NK-92 treated with Interleukin-12 subunit alpha and Interleukin-12 subunit beta, amount 100 ng/mL, for 24 hours (cell line): ENCODE measurements around the gene NELL2.
"Not testable (repeated sequence)": the region's sequence is repeated elsewhere in the genome, so short reads cannot be mapped to it uniquely, and the experiment has no call there.

ENCODE experiments used
- DNase-seq: peaks from one replicate; lab custom pipeline; 2025; lab: John Stamatoyannopoulos, UW

The NELL2 gene

GRCh38 chr12:44694017-44694416, 182.1 kb downstream of the NELL2 start:
- no peak for DNase-seq

- no peak for DNase-seq
These were observed 186.5 kb downstream of the NELL2 start for GRCh38 chr12:44689587-44689986.

- not testable (repeated sequence) for DNase-seq
These were observed 189.2 kb downstream of the NELL2 start for GRCh38 chr12:44686821-44687432.

GRCh38 chr12:44677724-44678123, 198.4 kb downstream of the NELL2 start:
- no peak for DNase-seq

DNA sequence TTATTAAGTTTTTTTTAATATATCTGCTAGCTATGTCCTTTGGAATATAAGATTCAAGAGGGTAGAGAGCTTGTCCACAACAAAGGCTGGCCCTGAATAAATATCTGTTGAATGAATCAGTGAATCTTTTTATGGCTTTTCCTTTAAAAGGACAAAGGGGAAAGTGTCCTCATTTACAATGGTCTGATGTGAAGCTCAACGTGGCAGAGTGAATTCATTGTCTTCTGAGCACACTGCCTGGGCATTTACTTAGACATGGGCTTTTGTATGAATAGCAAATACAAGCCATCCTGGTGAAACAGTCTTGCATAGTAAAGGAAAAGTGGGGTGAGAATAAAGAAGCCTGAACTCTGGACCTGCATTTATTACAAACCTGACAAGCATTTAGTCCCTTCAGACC, 201.2 kb downstream of the NELL2 start:
- no peak for DNase-seq

DNA sequence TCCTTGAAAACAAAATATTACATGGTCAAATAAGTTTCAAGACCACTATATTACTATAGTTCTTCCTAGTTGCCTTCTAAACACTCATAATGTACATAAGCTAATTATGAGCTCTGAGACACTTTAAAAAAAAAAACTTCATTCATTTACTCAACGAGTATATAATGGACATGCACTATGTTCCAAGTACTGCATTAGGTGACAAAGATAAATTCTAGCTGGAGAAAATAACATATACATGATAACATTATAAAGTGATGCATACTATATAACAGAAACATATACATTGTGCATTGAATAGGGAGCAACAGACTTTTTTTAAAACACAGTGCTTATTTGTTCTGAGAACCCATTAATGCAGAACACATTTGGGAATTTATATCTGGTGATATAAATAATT, 202.3 kb downstream of the NELL2 start:
- DNase-seq: no peak

- DNase-seq: no peak
These were observed 204.1 kb downstream of the NELL2 start for GRCh38 chr12:44672042-44672441.

GRCh38 chr12:44668443-44668842, 207.7 kb downstream of the NELL2 start:
- DNase-seq: no peak

DNA sequence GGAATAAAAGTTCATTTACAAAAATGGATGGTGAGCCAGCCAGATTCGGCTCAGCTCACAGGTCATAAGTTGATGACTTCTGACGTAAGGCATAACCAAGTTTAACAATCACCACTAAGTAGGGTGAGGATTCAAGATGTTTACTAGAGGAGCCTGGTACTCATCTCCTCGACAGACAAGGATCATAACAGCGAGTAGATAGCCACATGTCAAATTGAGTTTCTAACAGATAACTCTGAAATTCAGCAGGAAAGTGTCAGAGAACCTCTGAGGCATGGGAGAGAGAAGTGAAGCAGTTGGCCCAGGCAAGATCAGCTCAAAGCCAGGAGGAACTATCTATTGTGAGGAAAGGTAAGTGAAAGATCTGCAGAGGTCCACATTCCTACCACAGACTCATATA, 208.7 kb downstream of the NELL2 start:
- DNase-seq: no peak

- no peak for DNase-seq
These were observed 212.8 kb downstream of the NELL2 start for GRCh38 chr12:44663291-44663690.

GRCh38 chr12:44655846-44656245, 220.3 kb downstream of the NELL2 start:
- DNase-seq: no peak

DNA sequence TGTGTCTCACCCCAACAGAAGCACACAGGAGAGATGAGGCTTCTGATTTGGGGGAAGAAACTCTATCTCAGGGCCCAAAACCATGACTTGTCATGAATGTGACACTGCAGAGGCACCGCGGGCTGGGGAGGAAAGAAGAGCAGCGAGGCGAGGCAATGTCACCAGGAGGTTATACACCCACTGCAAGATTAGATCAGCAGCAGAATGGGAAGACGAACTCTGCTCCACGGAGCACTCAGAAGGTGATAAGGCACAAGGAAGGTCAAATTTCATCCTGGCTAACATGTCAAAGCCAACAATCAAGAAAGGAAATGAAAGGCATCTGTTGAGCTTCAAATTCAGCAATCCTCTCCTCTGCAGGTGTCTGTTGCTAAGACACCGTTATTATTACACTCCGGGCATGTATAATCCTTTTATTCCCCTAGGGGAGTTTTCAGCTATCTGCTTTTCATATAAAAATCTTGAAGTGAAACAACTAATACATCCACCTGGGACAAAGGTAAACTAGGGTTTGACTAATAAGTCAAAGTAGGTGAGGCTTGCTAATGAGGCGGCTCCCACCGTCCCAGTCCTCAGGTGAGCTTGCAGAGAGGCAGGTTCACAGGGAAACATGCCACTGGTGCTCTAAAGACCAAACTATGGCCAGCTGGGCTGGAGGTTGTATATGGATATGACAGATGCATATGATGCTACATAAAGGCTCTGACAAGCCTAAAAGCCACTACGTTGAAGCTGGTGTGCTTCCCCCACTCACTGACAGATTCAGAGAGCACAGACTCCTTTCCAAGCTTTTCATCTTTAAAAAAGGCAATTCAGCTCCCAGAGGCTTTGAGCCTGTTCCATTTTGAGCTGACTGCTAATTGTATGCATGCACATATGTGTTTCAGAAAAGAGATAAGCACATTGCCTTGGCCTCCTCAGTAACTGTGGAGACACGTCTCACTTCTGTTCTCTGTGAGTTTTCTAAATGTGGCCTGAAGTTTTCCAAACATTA, 221.2 kb downstream of the NELL2 start:
- no peak for DNase-seq

- DNase-seq: no peak
These were observed 222.1 kb downstream of the NELL2 start for GRCh38 chr12:44653861-44654527.

GRCh38 chr12:44649693-44650092, 226.4 kb downstream of the NELL2 start:
- no peak for DNase-seq

DNA sequence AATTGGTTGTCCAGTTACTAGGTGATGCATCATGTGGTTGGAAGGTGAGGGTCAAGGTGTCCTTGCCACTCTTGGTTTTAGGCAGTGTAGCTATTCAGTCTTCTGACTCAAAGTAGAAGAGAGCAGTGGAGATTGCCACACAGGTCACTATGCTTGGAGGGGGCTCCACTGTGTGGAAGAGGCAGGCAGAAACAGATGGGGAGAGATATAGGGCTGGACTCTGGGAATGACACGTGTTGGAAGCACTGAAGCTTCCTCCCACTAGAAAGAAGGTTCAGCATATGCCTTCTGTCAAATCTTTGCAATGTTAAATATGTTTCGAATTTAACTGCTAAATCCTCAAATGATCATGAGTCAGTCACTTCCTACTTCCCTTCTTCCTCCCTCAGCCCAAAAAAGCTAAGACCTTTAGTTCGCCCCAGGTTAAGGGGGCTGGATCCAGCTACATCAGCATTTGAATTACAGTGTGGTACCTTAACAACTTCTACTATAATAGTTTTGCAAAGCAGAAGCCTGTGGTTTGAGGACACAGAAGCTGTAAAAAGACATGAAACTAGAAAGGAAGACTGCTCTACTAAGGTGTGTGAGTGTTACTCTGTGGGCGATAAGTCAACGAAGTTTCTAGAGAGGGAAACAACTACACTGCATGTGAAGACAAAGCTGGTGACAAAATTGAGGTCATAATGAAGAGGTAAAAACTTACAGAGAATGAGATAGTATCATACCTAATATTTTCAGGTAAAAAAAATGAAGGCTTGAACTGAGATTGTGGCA, 228.0 kb downstream of the NELL2 start:
- no peak for DNase-seq

- DNase-seq: no peak
These were observed 235.5 kb downstream of the NELL2 start for GRCh38 chr12:44640427-44641190.

- DNase-seq: no peak
These were observed 238.2 kb downstream of the NELL2 start for GRCh38 chr12:44637875-44638274.

GRCh38 chr12:44628180-44628579, 247.9 kb downstream of the NELL2 start:
- no peak for DNase-seq

DNA sequence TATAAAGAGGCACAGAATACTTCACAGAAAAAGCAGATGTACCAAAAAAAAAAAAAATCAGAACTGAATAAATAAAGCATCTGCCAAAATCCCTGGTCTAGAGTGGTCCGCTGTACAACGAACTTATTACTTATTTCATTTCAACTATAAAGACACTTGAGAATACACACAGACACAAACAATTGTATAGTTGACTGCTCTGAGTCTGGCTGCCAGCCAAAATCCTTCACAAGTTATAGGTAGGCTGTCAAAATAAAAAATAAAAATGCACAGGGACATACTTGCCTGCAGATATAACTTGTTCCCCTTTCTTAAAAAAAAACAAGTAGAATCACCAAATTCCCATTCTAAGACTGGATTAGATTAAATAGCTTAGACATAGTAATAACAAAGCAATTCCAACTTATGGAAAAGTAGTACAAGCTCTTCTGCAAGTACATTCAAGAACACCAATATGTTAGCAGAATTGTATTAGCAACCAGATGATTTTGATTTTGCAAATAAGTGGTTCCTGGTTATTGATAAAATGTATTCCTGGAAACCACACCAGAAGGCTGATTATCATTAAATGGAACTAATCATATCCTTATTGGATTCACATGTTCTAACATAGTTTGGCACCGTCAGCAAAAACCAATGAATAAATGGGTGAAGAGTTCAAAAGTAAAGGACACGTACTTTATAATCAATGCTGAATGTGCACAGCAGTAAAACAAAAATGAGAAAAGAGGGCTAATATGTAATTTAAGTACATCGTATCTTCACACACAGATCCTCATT, 248.5 kb downstream of the NELL2 start:
- DNase-seq: no peak

GRCh38 chr12:44626883-44627282, 249.2 kb downstream of the NELL2 start:
- no peak for DNase-seq
